Ovary (tissue), 9 donors: ENCODE results near the gene TBXAS1. TPM values are rescaled to one million over a fixed set of nuclear protein-coding genes. Genes with fewer than 3 reads are reported as not detected.

Experiments used
- DNase-seq, 5 donors: peaks; one replicate each; pipeline ENCODE4 v3.0.0-alpha.2; 2019 to 2020
- H3K27ac ChIP-seq, 2 donors: fragments of 200-600 bp; one replicate each; pipeline versions ENCODE4 v1.5.1 to v1.8.0; 2019 to 2022
- H3K27me3 ChIP-seq: fragments of 200-600 bp; one replicate; pipeline ENCODE4 v1.8.0; 2022
- H3K36me3 ChIP-seq: fragments of 200-600 bp; sonication (generic); one replicate; pipeline ENCODE4 v1.5.1; 2019
- H3K4me1 ChIP-seq: one replicate; pipeline ENCODE4 v1.8.1; 2013; ENCODE audit warnings: mild to moderate bottlenecking, moderate library complexity; ENCODE audit not compliant: insufficient read depth
- H3K4me3 ChIP-seq: fragments of 200-600 bp; sonication (generic); one replicate; pipeline ENCODE4 v1.5.1; 2017
- H3K9me3 ChIP-seq, 2 donors: fragments of 200-600 bp in 1 of 2; sonication (generic) in 1 of 2; one replicate each; pipeline versions ENCODE4 v1.5.1 to v1.8.1; 2013 to 2019; ENCODE audit warnings: mild to moderate bottlenecking in 1 of 2, moderate library complexity in 1 of 2
- EP300 ChIP-seq: sonication (generic); formaldehyde crosslinking; IDR thresholded peaks from one replicate; pipeline ENCODE4 v1.6.1; 2017; ENCODE audit warnings: antibody characterized with exemption
- POLR2A ChIP-seq: fragments of 450-650 bp; IDR thresholded peaks from one replicate; pipeline ENCODE4 v1.6.1; 2017; ENCODE audit warnings: antibody characterized with exemption, mild to moderate bottlenecking, moderate library complexity
- WGBS, 3 donors: extraction: QIAGEN DNeasy Blood & Tissue Kit in 1 of 3; methylation state at CpG; one replicate each; pipeline versions ENCODE4 v1.1.5 to v1.1.7; 2013 to 2017; 5-methylcytosine and 5-hydroxymethylcytosine counted together
- intact Hi-C, 4 donors: fragments of 100-400 bp; cut with DNase I; formaldehyde crosslinking; loops; one replicate each; pipeline versions ENCODE4 v1.11.0 to v1.15.1; 2022 to 2023
- polyA plus RNA-seq, 2 donors: library from polyadenylated mRNA; stranded (reverse); fragments of 200-250 nt in 1 of 2; fragments of 350-450 nt in 1 of 2; fragmentation: Illumina TruSeq in 1 of 2; extraction: RNeasy Lipid Tissue Mini Kit (QIAGEN cat#74804) in 1 of 2; gene quantifications; one replicate each; pipeline ENCODE4 v1.2.3, GENCODE V29; 2013 to 2014
- total RNA-seq, 7 donors: library from RNA; depleted of rRNA in 2 of 7; stranded (reverse); fragments of >200 nt in 2 of 7; fragmentation: NEBNext Ultra II Directional in 3 of 7; extraction: Animal tissue kit (Norgen Biotek cat#: 25700) in 3 of 7; gene quantifications; one replicate each; pipeline versions ENCODE4 v1.1.0 to v1.2.4, GENCODE V29; 2016 to 2023
- TF ChIP-seq, protein P1 (sequence below), 3 donors: fragments of 450-650 bp in 2 of 3; fragments of 200-600 bp in 1 of 3; IDR thresholded peaks; one replicate each; pipeline versions ENCODE4 v1.5.1 to v1.8.0; 2016 to 2022; ENCODE audit warnings: antibody characterized with exemption in 3 of 3, mild to moderate bottlenecking in 1 of 3
- donor health status: DM: no; HTN: no; CAD: no; lungs with moderate emphysema.
- donor health status: DM: no; HTN: no; CAD: no.
- donor health status: Bipolar disorder and iron deficiency.
- donor health status: DM: yes; HTN: yes; CAD: no.
- donor health status: DM: no; HTN: no; CAD: no.
- donor health status: DM: yes; HTN: yes; CAD: no.

TBXAS1 gene
- total and polyA plus RNA-seq, 9 donors: 3.1 to 16.8 (median 9.0) TPM

DNA sequence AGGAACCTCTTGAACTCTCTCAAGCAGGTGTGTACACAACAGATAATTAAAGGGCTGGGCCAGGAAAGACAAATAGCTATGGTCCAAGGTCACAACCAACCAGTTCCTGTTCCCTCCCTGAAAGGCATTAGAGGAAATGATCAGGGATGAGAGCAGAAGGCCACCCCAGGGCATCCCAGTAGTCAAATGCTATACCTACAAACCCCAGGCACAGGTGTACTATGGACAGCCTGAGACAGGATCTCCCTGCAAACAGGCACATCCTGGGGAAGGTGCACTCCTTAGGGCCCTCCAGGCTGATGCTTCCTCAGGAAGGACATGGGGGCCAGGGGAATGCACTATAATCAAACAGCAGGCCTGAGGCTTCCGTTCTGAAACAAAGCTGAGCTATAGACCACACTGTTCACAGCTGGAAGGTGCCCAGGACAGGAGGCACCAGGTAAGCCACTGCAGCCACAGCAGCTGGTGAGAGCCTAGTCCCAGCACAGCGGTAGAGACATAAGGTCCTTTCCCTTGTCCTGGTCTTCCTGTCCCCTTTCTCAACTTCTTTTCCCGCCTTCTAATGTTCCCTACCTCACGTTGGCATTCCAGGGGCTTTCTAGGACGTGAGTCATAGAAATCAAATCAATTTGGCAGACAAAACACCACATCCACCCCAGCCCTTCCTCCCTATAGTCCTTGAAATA is 220.4 kb downstream of the TBXAS1 start:
- Histone ChIP-seq H3K9me3 (no peaks in the 10 kb centered on the region), H3K36me3 (no peaks in the 10 kb centered on the region), H3K4me1 (peaks cover 3% of the 10 kb centered on the region), H3K27ac (no peak overlapping the region), H3K4me3 (no peak overlapping the region), H3K27me3 (no peaks in the 10 kb centered on the region)
- WGBS, 3 donors: 41 to 56% (median 49%) methylated on average over 5 of the region's 5 CpGs
- TF ChIP-seq POLR2A (no peak), EP300 (no peak)
- TF ChIP-seq, protein P1, sequence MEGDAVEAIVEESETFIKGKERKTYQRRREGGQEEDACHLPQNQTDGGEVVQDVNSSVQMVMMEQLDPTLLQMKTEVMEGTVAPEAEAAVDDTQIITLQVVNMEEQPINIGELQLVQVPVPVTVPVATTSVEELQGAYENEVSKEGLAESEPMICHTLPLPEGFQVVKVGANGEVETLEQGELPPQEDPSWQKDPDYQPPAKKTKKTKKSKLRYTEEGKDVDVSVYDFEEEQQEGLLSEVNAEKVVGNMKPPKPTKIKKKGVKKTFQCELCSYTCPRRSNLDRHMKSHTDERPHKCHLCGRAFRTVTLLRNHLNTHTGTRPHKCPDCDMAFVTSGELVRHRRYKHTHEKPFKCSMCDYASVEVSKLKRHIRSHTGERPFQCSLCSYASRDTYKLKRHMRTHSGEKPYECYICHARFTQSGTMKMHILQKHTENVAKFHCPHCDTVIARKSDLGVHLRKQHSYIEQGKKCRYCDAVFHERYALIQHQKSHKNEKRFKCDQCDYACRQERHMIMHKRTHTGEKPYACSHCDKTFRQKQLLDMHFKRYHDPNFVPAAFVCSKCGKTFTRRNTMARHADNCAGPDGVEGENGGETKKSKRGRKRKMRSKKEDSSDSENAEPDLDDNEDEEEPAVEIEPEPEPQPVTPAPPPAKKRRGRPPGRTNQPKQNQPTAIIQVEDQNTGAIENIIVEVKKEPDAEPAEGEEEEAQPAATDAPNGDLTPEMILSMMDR (IDR thresholded peaks at IDR 0.05): no peak
- intact Hi-C loops: no loop called here
- DNase-seq: no peak

DNA sequence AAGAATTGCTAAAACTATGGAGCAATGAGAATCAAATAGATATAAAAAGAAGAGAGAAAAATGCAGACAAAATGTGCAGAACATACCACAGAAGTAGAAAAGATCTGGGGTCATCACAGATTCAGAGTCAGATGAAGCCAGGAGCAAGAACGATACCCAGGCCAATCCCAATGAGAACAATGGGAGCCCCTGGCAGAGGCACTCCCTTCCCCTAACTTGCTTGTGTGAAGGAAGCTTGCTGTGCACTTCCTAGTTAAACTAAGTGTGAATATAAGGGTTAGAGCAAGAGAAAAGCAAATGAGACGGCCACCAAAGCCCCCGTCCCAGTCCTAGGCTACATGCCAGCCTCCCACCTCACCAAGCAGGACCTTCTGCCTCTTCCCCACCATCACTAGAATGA is 221.0 kb downstream of the TBXAS1 start:
- intact Hi-C loops: no loop called here
- H3K27ac ChIP-seq: no peak overlapping the region
- H3K36me3 ChIP-seq: no peaks in the 10 kb centered on the region
- 74 to 82% (median 81%) methylated on average over 3 of the region's 3 CpGs for WGBS, 3 donors
- no peak overlapping the region for H3K4me3 ChIP-seq
- no peak for DNase-seq
- no peak for TF ChIP-seq EP300
- H3K27me3 ChIP-seq: no peaks in the 10 kb centered on the region
- H3K4me1 ChIP-seq: peaks cover 3% of the 10 kb centered on the region
- H3K9me3 ChIP-seq: no peaks in the 10 kb centered on the region

DNA sequence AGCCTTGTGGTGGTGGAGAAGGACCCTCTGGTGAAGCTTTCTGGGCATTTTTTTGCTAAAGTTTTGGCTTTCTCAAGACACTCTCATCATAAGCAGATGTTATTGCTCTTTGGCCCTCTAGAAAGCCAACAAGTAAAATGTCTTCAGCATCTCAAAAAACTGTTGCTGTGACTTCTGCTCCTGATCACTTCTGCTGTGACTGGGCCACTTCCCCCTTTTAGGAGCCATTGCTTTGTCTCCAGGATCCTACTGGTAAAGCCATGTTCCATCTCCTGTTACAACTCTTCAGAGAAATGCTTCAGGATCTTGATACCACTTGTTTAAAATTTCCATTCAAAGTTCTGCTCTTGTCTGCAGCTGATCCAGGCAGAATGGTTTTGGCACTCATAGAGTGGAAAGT is 222.8 kb downstream of the TBXAS1 start:
- no peak for DNase-seq
- Histone ChIP-seq H3K4me3 (no peak overlapping the region), H3K27me3 (no peaks in the 10 kb centered on the region), H3K9me3 (no peaks in the 10 kb centered on the region), H3K36me3 (no peaks in the 10 kb centered on the region), H3K4me1 (peaks cover 3% of the 10 kb centered on the region), H3K27ac (no peak overlapping the region)
- intact Hi-C loops: no loop called here
- TF ChIP-seq EP300: no peak
- TF ChIP-seq, protein P1 (IDR thresholded peaks at IDR 0.05): no peak
- no peak for TF ChIP-seq POLR2A

DNA sequence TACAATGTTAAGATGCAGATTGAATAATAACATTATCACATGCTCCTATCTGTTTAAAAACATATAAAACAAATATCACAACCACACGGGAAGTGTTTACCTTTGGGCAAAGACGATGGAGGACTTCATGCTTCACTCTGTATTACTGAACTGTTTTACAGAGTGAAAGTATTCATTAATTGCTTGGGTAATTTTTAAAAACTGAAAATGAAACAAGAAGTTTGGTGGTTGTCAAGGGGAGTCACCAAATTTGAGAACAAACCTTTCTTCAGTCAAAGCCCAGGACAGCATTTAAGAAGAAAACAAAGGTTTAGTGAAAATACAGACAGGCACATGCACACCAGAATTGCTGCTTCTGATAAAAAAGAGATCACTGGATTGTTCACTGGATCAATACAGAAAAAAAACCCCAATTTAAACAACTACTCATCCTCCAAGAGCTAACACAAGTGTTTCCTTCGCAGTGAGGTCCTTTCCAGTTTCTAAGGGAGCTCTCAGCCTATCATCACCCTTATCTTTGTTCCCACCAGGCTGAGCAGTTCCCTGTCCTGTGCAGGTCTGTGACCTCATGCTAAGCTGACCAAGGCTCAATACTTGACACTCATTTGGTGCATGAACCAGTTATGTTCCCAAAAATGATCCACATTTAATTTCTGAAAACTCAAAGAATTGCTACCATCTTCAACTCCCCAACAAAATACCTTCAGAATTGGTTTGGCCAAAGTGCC is 224.9 kb downstream of the TBXAS1 start:
- no peak overlapping the region for H3K4me3 ChIP-seq
- no peak overlapping the region for H3K27ac ChIP-seq
- no peaks in the 10 kb centered on the region for H3K27me3 ChIP-seq
- peaks cover 4% of the 10 kb centered on the region for H3K4me1 ChIP-seq
- H3K36me3 ChIP-seq: no peaks in the 10 kb centered on the region
- no peaks in the 10 kb centered on the region for H3K9me3 ChIP-seq
- DNase-seq: no peak
- intact Hi-C loops: no loop called here
- 80 to 89% (median 86%) methylated on average over 3 of the region's 3 CpGs for WGBS, 3 donors
- TF ChIP-seq EP300 (no peak), POLR2A (no peak)
- TF ChIP-seq, protein P1 (IDR thresholded peaks at IDR 0.05): no peak

DNA sequence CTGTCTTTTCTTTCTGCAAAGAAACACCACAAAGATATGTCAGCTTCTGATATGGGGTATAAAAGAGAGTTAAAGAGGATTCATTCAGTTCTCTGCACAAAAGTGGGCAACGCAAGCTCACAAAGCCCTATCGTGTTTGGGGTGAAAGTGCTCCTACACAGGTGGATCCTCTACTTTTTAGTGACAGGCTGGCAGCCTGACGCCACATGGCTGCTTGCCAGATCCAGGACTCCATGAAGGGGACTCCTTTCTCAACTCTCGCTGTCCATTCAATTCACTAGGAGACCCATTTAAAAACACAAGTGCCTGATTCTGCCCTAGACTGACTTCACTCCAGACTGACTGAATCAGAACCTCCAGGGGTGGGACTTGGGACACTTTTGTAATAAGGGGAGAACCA is 225.7 kb downstream of the TBXAS1 start:
- DNase-seq: no peak
- intact Hi-C loops: no loop called here
- no peaks in the 10 kb centered on the region for H3K9me3 ChIP-seq
- no peak overlapping the region for H3K4me3 ChIP-seq
- H3K36me3 ChIP-seq: no peaks in the 10 kb centered on the region
- H3K27me3 ChIP-seq: no peaks in the 10 kb centered on the region
- H3K4me1 ChIP-seq: peaks cover 5% of the 10 kb centered on the region
- no peak overlapping the region for H3K27ac ChIP-seq
- WGBS, 3 donors: 86 to 93% (median 91%) methylated on average over 4 of the region's 4 CpGs
- TF ChIP-seq EP300 (no peak), POLR2A (no peak)
